SK-N-MC (cell line): ENCODE measurements around the gene AGAP1.

Source experiments
- EZH2 ChIP-seq: fragments of 200-600 bp; sonication (generic); IDR thresholded peaks from one replicate; pipeline ENCODE4 v1.6.1; 2017; ENCODE audit warnings: antibody characterized with exemption
- FOXP2 ChIP-seq: optimal IDR thresholded peaks from 2 replicates; pipeline ENCODE3; 2011; ENCODE audit warnings: mild to moderate bottlenecking, moderate library complexity; ENCODE audit not compliant: insufficient read depth; ENCODE audit errors: extremely low read length, control extremely low read depth
- POLR2AphosphoS5 ChIP-seq: IDR thresholded peaks from 2 replicates; pipeline ENCODE4 v1.6.1; 2012; ENCODE audit warnings: mild to moderate bottlenecking, low read depth, low read length, borderline replicate concordance

- TF ChIP-seq EZH2 (no peak), POLR2AphosphoS5 (no peak), FOXP2 (no peak)
Measured at GRCh38 chr2:235538981-235539380, 45.1 kb downstream of the AGAP1 start.
